SHP77 (cell line): ENCODE data around the gene CRELD2.

Source experiments
- DNase-seq, 2 experiments: peaks; one replicate each; lab custom pipeline; 2025; lab: John Stamatoyannopoulos, UW

The CRELD2 gene

DNA sequence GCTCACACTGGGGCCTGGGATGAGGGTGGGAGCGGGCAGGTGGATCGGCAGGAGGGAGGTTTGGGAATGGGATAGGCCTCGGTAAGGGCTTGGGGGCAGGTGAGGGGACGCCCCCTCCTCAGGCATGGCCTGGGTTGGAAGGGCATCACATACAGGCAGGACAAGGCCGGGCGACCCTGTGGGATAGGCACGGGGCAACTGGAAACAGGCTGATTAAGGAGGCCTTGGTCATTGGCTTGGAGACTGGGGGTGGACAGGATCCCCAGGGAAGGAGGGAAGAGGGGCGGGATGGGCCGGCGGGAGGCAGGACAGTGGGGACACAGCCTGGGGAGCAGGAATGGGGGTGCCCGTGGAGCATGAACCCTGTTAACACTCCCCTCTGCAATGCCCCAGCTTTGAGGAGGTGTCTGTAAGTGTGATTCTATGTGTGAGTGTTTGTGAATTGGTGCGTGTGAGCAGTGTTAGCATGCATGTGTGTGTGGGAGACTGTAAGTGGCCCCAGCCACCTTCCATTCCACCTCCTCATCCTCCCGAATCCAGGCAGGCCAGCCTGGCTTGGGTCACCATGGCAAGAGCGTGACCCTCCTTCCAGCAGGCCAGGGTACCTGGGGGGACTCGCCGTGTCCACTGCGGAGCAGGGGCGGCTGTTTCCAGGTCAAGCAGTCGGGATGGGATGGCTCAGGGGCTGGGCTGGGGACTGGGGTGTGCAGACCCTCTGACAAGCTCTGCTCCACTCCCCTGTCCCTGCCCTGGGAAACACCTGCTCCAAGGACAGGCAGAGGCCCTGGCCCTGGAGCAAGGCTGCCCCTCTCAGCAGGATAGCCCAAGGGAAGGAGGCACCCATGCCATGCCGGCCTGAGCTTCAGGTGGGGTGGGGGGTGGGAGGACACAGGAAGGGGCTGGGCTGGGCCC, 38.7 kb downstream of the CRELD2 start:
- DNase-seq = no peak

DNA sequence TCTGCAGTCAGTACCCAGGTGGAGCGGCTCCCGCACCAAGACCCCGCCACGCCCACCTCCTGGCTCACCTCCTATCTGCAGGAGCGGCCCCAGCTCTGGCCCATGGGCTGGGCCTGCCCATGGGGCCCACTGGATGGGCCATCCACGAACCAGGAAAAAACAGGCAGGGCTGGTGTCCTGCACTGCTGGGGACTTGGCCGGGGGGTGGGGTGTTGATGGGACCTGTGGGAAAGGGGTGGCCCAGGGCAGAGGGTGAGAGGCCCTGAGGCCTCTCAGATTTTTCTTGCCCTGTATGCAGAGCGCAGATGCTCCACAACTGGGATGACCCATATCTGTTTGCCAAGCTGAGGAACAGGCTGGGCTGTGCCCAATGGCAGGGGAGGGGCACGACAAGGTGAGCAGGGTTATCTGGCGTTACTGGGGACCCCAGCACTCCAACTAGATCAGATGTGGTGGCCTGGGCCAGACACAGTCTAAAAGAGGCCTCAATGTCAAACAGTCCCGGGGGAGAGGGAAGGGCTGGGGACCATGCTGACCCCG, 39.5 kb downstream of the CRELD2 start:
- DNase-seq = no peak

DNA sequence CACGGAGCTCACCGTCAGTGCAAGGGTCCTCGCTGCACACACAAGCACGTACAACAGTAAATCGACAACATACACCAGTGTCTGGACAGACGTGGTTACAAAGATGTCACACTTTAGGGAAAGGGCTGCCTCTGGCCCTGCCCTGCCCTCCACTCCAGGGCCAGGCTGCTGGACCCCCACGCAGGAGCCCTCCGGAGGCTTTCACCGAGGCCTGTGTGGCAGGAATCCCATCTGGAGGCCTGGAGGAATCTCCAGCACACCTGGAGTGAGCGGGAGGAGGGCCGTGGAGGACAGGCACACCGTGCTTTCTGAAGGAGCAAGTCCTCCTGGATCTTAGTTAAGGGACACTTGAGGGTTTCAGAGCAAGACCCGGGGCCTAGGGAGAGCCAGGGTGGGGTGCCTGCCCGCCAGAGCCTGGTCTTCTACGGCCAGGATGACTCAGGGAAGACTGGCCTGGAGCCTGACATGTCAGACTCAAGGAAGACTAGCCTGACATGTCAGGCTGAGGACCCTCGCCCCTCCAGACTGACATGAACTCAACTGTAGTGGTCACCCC, 40.0 kb downstream of the CRELD2 start:
- no peak for DNase-seq

DNA sequence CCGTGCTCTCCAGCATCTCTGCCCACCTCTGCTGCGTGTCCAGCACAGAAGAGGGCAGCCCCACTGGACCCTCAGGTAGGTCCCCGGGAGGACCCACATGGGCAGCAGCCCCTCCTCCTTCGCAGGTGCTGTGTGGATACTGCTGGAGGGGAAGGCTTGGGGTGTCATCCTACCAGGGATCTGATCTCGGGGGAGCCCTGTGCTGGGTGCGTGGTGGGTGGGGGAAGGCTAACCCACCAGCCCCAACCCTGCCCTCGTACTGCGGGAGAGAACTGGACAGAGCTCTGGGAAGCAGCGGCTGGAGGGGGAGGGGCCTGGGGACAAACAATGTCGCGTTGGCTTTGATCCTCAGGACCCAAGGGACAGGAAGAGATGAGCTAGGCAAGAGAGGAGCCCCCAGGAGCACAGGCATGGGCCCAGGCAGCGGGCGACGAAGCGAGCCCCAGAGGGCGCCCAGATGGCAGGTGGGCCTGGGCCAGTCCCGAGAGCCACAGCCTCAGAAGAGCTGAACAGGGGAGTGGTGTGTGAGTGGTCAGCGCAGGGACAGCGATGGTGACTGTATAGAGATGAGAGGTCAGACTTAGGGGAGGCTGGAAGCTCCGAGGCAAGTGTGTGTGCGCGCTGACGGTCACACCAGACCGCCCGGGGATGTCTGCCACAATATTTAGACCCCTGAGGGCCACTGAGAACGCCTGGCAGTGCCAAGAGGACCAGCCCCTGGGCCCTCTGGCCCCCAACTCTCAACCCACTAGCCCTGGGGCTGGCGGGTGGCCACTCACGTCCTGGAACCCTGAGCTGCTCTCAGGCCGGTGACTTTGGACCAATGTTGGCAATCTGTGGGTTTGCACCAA, 40.7 kb downstream of the CRELD2 start:
- DNase-seq = no peak

- no peak for DNase-seq
Measured at GRCh38 chr22:49959782-49960158, 41.3 kb downstream of the CRELD2 start.

GRCh38 chr22:49960159-49961004, 41.9 kb downstream of the CRELD2 start, which contains the start of gene PIM3:
Gene PIM3, plus strand, starts transcription at chr22:49960772. Its CDS starts 176 bp downstream, at chr22:49960948.
- peak; percentile 97 to 98 for DNase-seq

- no peak for DNase-seq
Measured at GRCh38 chr22:49961005-49961600, 42.7 kb downstream of the CRELD2 start.

DNA sequence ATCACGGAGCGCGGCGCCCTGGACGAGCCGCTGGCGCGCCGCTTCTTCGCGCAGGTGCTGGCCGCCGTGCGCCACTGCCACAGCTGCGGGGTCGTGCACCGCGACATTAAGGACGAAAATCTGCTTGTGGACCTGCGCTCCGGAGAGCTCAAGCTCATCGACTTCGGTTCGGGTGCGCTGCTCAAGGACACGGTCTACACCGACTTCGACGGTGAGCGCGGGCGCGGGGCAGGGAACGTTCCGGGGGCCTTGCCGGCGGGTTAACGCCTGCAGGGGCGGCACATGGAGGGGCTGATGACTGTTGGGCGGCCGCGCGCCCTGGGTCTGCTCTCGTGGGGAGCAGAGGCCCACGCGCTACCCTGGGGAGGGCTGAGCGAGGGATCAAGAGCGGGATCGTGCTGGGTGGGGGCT, 43.2 kb downstream of the CRELD2 start:
- peak in 1 of 2 experiments; percentile 33 for DNase-seq

DNA sequence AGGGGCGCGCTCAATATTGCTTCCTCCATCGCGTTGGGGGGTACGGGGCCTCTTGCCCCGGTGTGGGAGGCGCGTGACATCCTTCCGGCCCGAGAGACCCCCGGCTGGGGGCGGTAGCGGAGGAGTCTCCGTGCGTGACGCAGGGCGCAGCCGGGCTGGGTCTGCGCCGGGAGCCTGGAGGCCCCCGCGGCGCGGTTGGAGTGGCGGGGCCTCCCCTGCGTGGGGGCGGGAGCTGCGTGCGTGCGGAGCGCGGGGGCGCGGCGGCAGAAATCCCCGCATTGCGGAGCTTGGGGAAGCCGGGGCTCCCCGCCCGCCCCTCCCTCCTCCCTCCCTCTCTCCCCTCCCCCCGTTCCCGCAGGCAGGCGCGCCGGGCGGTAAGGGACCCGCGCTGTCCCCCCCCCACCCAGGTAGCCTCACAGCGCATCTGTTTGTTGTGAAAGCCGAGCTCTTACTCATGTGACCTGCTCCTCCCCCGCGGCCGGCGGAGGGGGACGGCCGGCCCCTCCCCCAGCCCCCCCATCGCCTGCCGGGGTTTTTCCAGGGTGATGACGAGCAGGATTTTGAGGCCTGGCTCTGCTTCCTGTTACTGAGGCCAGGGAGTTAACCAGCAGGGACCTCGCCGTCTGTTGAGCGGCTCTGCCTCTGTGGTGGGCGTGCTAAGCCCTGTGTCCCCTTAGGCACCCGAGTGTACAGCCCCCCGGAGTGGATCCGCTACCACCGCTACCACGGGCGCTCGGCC, 43.7 kb downstream of the CRELD2 start:
- peak; percentile 40 to 64 for DNase-seq

DNA sequence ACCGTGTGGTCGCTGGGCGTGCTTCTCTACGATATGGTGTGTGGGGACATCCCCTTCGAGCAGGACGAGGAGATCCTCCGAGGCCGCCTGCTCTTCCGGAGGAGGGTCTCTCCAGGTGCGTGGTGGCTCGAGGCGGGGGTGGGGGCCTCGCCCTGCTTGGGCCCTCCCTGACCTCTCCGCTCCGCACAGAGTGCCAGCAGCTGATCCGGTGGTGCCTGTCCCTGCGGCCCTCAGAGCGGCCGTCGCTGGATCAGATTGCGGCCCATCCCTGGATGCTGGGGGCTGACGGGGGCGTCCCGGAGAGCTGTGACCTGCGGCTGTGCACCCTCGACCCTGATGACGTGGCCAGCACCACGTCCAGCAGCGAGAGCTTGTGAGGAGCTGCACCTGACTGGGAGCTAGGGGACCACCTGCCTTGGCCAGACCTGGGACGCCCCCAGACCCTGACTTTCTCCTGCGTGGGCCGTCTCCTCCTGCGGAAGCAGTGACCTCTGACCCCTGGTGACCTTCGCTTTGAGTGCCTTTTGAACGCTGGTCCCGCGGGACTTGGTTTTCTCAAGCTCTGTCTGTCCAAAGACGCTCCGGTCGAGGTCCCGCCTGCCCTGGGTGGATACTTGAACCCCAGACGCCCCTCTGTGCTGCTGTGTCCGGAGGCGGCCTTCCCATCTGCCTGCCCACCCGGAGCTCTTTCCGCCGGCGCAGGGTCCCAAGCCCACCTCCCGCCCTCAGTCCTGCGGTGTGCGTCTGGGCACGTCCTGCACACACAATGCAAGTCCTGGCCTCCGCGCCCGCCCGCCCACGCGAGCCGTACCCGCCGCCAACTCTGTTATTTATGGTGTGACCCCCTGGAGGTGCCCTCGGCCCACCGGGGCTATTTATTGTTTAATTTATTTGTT, 44.6 kb downstream of the CRELD2 start:
- DNase-seq = no peak

DNA sequence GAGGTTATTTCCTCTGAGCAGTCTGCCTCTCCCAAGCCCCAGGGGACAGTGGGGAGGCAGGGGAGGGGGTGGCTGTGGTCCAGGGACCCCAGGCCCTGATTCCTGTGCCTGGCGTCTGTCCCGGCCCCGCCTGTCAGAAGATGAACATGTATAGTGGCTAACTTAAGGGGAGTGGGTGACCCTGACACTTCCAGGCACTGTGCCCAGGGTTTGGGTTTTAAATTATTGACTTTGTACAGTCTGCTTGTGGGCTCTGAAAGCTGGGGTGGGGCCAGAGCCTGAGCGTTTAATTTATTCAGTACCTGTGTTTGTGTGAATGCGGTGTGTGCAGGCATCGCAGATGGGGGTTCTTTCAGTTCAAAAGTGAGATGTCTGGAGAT, 45.2 kb downstream of the CRELD2 start:
- no peak for DNase-seq

DNA sequence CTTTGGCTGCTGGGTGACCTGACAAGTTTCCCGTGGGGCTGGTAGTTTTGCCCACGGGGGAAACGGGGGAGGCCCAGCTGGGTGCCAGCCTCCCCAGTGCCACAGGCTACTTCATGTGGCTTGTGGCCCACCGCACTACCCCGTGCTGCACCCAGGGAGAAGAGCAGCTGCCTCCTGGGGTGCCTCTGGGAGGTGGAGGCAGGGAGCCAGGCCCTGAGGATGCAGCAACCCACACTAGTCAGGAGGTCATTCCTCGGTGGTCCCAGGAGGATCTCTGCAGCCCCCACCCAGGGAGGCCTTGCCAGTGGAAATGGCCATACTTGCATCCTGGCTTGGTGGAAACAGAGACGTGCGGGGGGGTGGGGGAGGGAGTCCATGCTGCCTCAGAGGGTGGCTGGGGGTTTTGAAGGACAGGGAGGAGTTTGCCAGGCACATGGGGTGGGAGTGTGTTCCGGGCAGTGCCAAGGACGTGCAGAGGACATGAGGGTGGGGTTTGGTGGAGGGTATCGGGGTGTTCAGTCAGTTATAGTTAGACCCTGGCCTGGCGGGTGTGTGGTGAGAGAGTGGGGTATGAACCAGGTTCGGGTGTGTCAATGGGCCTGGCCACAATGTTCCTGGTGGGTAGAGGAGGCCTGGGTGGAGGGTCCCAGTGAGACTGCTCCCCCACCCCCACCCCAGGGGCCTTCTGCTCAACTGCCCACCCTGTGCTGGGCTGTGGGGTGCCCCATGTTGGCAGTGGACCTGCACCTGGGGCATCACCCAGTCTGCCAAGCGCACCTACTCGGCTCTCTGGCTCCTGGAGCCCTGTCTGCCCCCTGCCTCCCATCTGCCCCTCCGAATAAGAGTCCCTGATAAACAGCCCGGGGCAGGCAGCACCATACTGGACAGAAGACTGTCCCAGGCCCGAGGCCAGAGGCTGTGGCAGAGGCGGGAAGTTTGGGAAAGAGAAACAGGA, 46.0 kb downstream of the CRELD2 start:
- no peak for DNase-seq

DNA sequence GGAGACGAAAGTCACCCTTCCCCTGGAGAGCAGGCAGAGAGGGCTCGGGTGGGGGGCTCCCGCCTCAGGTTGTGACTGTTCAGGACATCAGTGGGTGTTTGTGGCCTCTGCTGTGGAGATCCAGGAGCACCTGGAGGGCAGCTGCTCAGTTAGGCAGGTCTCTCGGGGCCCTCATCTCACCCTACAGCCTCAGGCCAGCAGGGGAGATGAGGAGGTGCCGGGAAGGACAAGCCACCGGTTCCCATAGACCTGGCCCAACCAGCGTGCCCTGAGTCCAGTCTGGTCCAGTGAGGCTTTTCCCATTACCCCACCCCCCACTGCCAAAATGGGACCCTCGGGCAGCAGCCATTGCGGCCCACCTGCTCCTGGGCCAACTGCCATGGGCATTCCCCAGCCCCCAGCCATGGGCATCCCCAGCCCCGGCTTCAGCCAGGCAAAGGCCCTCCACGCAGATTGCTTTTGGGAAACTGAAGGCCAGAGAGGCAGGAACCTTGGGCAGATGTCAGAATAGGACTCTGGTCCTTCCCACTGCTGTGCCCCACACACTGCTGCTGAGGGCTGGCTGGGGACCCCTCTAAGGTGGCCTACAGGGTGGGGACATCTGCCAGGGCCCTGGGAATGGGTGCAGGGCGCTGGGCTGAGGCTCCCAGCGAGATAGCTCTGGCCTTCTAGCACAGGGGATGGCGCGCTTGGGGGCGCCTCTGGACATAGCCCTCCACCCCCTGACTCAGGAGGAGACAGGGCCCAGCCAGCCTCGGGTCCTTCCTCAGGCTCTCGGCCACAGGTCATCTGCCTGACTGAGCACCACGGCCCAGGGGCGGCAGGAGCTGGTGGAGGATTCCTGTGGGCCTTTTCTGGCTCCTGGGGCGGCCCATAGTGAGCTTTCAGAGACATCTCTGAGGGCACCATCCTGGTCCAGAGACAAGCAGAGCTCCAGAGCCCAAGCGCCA, 46.9 kb downstream of the CRELD2 start:
- no peak for DNase-seq

GRCh38 chr22:49966041-49966773, 47.8 kb downstream of the CRELD2 start:
- DNase-seq = no peak

DNA sequence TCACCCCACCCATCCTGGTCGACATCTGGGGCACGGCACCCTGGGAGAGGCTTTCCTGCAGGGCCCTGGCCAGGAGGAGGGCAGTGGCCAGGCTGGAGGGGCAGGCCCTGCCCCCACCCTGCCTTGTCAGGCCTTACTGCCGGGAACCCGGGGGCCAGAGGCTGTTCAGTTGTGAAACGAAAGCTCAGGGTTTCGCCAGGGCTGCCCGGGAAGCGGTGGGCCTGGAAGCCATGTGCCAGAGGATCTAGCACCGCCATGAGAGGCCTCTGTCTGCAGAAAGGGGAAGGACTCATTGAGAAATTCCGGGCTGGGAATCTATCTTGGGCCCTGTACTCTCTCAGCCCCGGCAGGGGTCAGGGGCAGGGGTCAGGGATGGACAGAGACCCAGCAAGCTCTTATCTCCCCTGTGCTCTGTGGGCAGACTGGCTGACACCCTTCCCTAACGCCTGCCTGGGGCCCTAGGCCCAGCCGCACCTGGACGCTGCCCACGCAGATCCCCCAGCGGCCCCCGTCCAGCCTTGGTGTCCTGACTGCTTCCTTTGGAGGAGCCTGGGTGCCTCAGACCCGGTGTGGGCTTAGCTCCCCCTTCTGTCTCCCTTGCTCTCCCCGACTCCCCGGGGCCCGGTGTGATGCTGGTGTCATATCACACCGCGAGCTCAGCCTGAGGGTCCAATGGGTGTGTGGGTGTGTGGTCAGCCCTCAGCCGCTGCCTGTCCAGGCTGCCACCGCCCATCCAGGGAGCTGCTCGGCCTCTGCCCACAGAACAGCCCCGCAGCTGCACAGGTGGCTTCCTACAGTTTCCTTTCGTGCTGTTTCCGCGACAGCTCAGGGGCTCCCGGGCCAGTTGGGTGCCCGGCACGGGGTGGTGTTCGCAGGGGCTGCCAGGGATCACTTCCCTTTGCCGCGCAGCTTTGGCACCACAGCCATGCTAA, 48.6 kb downstream of the CRELD2 start:
- DNase-seq = no peak
